Nephron progenitor cell (in vitro differentiated cells): ENCODE measurements around the gene VGLL4.

Experiments used
- DNase-seq: peaks from one replicate; pipeline ENCODE4 v3.0.0; 2021
- H3K27ac Mint-ChIP-seq: 2 replicates; pipeline ENCODE4 v1.8.0; 2021; ENCODE audit warnings: mild to moderate bottlenecking, moderate library complexity, mixed read lengths
- H3K27me3 Mint-ChIP-seq: 2 replicates; pipeline ENCODE4 v1.8.0; 2021; ENCODE audit warnings: mild to moderate bottlenecking, low read depth, mixed read lengths; ENCODE audit not compliant: poor library complexity
- H3K36me3 Mint-ChIP-seq: 2 replicates; pipeline ENCODE4 v1.8.0; 2021; ENCODE audit warnings: low read depth, mixed read lengths
- H3K4me1 Mint-ChIP-seq: 2 replicates; pipeline ENCODE4 v1.8.0; 2021; ENCODE audit warnings: mixed read lengths
- H3K4me3 Mint-ChIP-seq: 2 replicates; pipeline ENCODE4 v1.8.0; 2021; ENCODE audit warnings: mild to moderate bottlenecking, moderate library complexity, mixed read lengths
- H3K9me3 Mint-ChIP-seq: 2 replicates; pipeline ENCODE4 v1.8.0; 2021; ENCODE audit warnings: mild to moderate bottlenecking, moderate library complexity, mixed read lengths
- CTCF ChIP-seq: fragments of 200-600 bp; sonication (generic); IDR thresholded peaks from 2 replicates; pipeline ENCODE4 v1.5.0; 2021; ENCODE audit warnings: antibody characterized with exemption

VGLL4 gene

DNA sequence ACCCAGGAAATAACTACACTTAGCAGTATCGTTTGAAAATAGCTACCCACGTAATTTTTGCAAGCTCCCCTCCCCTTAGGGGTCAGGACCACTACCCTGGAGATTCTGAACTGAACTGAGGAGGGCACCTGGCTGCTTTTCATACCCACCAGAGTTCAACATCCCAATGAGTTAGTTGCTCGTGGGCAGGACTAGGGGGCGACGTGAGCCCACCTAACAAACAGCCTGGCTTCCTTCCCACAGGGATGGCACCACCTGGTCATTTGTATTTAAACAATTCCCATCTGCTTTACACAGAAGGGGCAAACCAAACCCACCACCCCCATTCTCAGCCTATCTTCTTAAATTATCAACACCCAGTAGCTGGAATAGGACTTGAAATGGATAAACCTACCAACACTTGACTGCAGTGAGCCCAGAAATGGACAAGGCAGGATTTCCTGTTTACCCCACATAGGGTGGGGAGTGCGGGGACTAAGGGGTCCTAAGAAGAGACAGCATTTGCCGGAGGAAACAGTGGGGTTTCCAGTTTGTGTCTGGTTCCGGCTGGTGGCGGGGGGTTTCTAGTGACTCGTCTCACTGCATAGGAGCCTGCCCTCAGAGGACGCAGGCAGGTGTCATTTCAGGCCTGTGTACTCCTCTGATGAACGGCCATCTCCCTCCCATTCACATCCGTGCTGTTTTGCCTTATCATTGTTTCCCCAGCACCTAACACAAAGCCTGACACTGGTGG lies 11.6 kb upstream of the VGLL4 start:
- Mint-ChIP-seq H3K9me3 (no peaks in the 10 kb centered on the region), H3K4me3 (no peak overlapping the region), H3K27ac (no peak overlapping the region), H3K36me3 (no peaks in the 10 kb centered on the region), H3K4me1 (peaks cover 20% of the 10 kb centered on the region), H3K27me3 (peaks cover 6% of the 10 kb centered on the region)
- peak; percentile 43 for TF ChIP-seq CTCF
- DNase-seq, result no peak

GRCh38 chr3:11654166-11654565 lies 10.5 kb upstream of the VGLL4 start:
- Mint-ChIP-seq H3K27ac (no peak overlapping the region), H3K36me3 (no peaks in the 10 kb centered on the region)

GRCh38 chr3:11653298-11654055 lies 9.8 kb upstream of the VGLL4 start:
- H3K4me3 Mint-ChIP-seq, result no peak overlapping the region
- peaks cover 6% of the 10 kb centered on the region for H3K27me3 Mint-ChIP-seq
- peaks cover 20% of the 10 kb centered on the region for H3K4me1 Mint-ChIP-seq
- no peak for TF ChIP-seq CTCF
- no peaks in the 10 kb centered on the region for H3K36me3 Mint-ChIP-seq
- no peaks in the 10 kb centered on the region for H3K9me3 Mint-ChIP-seq
- DNase-seq, result no peak
- no peak overlapping the region for H3K27ac Mint-ChIP-seq

More at GRCh38 chr3:11654166-11654565, 10.5 kb upstream of the VGLL4 start:
- peaks cover 20% of the 10 kb centered on the region for H3K4me1 Mint-ChIP-seq
- H3K9me3 Mint-ChIP-seq, result no peaks in the 10 kb centered on the region
- H3K27me3 Mint-ChIP-seq, result peaks cover 6% of the 10 kb centered on the region
- no peak for DNase-seq
- no peak for TF ChIP-seq CTCF
- no peak overlapping the region for H3K4me3 Mint-ChIP-seq

GRCh38 chr3:11651900-11652299 lies 8.2 kb upstream of the VGLL4 start:
- no peak for DNase-seq
- Mint-ChIP-seq H3K9me3 (no peaks in the 10 kb centered on the region), H3K4me3 (no peak overlapping the region), H3K36me3 (no peaks in the 10 kb centered on the region), H3K4me1 (peaks cover 26% of the 10 kb centered on the region), H3K27me3 (peaks cover 6% of the 10 kb centered on the region), H3K27ac (no peak overlapping the region)
- peak; percentile 64 for TF ChIP-seq CTCF

GRCh38 chr3:11651477-11651876 lies 7.8 kb upstream of the VGLL4 start:
- Mint-ChIP-seq H3K9me3 (no peaks in the 10 kb centered on the region), H3K27ac (no peak overlapping the region), H3K4me3 (no peak overlapping the region), H3K4me1 (peaks cover 29% of the 10 kb centered on the region), H3K36me3 (no peaks in the 10 kb centered on the region), H3K27me3 (peaks cover 6% of the 10 kb centered on the region)
- no peak for TF ChIP-seq CTCF
- DNase-seq, result no peak
